Measurements from ENCODE around the gene NECTIN2.
A peak's percentile ranks its signal among the peaks of the same experiment; 100 is the strongest.
"Not testable (repeated sequence)": the region's sequence is repeated elsewhere in the genome, so short reads cannot be mapped to it uniquely, and the experiment has no call there.

The NECTIN2 gene

DNA sequence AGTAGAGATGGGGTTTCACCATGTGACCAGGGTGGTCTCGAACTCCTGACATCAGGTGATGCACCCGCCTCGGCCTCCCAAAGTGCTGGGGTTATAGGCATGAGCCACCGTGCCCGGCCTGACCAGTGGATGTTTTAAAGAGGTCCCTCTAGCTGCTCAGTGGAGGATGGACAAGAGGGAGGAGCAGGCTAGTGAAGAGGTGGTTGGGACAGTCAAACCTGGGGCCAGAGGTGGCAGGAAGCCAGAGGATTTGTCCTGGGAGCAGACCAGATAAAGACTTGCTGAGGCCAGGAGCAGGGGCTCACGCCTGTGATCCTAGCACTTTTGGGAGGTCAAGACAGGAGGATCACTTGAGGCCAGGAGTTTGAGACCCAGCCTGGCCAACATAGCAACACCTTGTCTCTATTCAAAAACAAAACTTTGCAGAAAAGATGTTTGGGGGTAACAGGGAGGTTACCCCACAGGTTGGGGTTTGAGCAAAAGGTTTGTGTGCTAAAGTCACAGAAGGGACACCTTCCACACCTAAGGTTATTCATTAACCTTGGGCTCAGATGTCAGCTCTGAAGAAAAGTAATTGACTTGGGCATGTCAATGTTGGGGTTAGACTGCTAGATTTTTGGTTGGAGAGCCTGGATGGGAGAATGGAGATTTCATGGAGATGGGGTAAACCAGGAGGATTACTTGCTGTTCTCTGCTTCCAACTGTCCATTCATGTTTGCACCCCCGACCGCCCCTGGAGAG lies 28.2 kb upstream of the NECTIN2 start:
- no peak for DNase-seq

DNA sequence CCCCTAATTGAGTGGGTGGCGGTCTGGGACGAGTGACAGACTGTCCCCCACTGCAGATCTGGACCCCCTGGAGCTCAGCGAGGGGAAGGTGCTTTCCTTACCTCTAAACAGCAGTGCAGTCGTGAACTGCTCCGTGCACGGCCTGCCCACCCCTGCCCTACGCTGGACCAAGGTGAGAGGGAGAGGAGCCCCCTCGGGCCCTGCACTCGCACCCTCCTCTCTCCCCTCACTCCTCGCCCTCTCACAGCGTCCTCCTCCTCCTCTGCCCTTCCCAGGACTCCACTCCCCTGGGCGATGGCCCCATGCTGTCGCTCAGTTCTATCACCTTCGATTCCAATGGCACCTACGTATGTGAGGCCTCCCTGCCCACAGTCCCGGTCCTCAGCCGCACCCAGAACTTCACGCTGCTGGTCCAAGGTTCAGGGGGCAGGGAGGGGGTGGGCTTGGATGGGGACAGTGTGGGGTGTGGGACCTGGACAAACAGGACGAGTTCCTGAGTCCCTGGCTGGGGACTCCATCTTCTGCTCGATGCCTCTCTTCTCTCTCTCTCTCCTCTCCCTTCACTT lies 27.5 kb upstream of the NECTIN2 start:
- DNase-seq = no peak

DNA sequence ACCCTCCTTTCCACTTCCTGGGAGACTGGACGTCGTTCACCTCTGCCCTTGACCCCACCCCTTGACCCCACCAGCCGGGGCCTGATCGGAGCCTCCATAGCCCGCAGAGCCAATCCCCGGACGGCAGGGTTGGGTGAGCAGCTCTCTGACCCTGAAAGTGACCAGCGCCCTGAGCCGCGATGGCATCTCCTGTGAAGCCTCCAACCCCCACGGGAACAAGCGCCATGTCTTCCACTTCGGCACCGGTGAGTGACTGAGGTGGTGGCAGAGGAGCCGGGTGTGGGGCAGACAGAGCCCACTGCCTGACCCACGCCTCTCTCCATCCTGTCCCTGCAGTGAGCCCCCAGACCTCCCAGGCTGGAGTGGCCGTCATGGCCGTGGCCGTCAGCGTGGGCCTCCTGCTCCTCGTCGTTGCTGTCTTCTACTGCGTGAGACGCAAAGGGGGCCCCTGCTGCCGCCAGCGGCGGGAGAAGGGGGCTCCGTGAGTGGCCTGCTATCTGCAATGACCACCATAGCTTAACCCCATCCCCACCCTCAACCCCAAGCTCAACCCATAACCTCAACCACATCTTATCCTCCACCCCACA lies 26.8 kb upstream of the NECTIN2 start:
- DNase-seq = no peak

DNA sequence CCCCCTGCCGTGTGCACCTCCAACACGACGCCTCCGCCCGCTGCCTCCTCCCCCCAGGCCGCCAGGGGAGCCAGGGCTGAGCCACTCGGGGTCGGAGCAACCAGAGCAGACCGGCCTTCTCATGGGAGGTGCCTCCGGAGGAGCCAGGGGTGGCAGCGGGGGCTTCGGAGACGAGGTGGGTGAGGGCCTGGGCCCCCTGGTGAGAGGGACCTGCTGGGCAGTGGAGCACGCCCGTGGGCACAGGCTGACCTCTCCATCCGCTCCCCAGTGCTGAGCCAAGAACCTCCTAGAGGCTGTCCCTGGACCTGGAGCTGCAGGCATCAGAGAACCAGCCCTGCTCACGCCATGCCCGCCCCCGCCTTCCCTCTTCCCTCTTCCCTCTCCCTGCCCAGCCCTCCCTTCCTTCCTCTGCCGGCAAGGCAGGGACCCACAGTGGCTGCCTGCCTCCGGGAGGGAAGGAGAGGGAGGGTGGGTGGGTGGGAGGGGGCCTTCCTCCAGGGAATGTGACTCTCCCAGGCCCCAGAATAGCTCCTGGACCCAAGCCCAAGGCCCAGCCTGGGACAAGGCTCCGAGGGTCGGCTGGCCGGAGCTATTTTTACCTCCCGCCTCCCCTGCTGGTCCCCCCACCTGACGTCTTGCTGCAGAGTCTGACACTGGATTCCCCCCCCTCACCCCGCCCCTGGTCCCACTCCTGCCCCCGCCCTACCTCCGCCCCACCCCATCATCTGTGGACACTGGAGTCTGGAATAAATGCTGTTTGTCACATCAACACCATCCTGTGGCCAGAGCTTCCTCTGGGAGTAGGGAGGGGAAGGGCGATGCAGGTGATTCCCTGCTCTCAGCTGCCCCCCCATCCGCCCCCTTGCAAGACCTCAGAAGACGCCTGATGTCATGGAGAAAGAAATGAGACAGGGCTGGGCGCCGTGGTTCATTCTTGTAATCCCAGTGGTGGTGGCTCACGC lies 25.2 kb upstream of the NECTIN2 start:
- peak; percentile 79 for DNase-seq

DNA sequence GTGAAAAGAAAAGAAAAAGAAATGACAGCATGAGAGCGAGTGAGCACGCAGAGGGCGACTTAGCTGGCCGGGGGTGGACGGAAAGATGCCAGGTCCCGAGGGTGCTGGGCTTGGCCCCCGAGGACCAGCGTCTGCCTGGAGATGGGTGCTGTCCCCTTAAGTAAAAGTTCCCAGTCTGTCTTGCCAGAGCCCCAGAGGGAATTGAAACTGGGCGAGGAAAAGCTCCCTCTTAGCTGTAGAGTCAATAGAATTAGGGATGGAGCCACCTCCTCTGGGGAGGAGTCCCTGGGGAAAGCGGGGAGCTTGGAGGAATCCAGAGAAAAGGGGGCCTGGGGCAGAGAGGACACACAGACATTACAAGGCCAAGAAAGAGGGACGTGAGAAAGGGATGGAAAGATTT lies 23.9 kb upstream of the NECTIN2 start:
- DNase-seq = no peak

DNA sequence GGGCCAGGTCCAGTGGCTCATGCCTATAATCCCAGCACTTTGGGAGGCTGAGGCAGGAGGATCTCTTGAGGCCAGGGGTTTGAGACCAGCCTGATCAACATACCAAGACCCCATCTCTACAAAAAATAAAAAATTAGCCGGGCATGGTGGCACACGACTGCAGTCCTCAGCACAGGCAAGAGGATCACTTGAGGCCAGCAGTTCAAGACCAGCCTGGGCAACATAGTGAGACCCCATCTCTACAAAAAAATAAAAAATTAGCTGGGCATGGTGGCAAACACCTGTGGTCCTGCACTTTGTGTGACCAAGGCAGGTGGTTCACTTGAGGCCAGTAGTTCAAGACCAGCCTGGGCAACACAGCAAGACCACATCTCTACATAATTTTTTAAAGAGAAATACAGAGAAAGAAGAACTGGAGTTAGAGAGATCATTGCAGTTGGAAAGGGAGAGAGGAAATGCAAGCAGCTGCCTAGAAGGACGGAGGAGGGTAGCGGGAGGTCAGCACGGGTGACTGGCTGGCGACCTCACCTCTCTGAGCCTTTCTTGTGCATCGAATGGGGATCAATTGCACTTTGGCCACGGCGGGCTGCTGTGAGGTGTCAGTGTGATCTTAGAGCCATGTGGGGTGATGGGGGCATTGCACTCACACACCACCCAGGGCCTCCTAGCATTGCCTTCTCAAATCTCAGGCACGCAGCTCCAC lies 23.3 kb upstream of the NECTIN2 start:
- DNase-seq = no peak

DNA sequence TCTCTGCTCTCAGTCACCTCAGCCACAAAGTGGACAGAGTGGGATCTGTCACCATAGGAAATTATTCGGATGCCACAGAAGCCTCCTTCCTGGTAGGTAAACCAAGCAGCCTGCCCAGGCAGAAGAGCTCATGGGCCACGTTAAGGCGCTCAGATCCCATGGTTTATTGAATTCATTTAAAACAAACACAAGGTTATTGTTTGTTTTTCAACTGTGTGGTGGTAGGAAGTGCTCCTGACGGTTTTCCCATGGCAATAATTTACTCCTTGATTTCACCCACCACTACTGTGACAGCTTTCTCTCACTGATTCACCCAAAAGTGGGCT lies 22.8 kb upstream of the NECTIN2 start:
- no peak for DNase-seq

DNA sequence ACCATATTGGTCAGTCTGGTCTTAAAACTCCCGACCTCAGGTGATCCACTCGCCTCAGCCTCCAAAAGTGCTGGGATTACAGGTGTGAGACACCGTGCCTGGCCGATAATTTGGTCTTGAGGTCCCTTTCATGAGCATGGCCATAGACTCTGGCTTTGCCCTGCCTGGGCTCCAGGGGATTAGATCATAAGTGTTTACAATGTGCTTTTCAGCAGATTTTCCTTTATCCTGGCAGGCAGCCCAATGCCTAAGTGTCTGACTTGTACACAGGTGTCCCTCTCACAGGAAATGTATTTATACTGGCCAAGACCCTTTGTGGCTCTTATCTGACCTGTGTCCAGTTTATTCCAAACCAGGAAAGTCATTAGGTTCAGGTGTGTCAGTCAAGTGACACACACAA lies 21.3 kb upstream of the NECTIN2 start:
- no peak for DNase-seq

DNA sequence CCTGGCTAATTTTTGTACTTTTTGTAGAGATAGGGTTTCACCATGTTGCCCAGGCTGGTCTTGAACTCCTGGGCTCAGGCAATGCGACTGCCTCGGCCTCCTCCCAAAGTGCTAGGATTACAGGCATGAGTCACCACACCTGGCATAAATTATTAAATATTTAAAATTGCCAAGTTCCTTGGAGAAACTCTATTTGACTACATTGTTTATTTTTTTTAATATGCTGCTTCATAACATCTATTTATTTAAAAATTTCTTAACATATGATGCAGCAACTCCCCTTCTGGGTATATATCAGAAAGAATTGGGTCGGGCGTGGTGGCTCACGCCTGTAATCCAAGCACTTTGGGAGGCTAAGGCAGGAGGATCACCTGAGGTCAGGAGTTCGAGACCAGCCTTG lies 13.2 kb upstream of the NECTIN2 start:
- DNase-seq = not testable (repeated sequence)

DNA sequence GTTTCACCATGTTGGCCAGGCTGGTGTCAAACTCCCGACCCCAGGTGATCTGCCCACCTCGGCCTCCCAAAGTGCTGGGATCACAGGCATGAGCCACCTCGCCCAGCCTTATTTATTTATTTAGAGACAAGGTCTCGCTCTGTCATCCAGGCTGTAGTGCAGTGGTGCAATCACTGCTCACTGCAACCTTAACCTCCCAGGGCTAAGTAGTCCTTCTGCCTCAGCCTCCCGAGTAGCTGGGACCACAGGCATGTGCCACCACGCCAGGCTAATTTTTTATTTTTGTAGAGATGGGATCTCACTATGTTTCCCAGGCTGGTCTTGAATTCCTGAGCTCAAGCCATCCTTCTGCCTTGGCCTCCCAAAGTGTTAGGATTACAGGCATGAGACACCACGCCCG lies 11.7 kb upstream of the NECTIN2 start:
- not testable (repeated sequence) for DNase-seq

DNA sequence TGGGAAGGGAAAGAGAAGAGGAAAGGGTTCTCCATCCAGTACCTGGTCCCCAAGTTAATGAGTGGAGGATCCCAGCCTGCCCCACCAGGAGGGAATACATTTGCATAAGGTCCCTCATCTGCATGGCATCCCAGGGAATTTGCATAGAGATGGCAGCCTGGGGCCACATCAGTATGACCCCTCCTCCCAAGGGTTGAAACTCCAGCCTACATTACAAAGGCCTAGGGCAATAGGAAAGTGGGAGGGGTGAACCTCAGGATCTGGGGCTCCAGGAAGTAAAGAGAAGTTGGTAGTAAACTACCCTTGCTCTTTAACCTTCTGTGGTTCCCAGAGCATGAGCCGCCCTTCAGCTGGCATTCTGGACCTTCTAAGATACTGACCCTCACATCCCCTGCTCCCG lies 6.8 kb upstream of the NECTIN2 start:
- no peak for DNase-seq

DNA sequence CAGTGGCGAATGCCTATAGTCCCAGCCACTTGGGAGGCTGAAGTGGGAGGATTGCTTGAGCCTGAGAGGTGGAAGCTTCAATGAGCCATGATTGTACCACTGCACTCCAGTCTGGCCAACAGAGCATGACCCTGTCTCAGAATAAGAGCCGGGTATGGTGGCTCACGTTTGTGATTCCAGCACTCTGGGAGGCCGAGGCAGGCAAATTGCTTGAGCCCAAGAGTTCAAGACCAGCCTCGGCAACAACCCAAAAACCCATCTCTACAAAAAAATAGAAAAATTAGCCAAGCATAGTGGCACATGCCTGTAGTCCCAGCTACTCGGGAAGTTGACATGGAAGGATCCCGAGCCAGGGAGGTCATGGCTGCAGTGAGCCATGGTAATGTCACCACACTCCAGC lies 5.3 kb upstream of the NECTIN2 start:
- DNase-seq = no peak

DNA sequence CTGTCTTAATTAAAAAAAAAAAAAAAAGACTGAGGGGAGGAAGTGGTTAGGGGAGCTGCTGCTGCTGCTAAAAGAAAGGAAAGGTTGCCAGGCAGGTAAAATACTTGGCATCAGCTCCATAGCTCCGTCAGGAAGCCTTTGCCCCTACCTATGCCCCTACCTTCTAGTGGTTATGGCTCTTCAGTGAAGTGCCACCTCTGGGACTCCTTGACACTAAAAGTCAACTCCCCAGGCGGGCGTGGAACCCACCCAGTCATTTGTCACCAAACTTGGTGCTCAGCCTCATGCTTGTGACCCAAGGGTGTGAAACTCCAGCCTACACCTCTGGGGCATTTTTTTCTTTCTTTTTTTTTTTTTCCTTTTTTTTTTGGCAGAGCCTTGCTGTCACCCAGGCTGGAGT lies 4.9 kb upstream of the NECTIN2 start:
- DNase-seq = no peak

DNA sequence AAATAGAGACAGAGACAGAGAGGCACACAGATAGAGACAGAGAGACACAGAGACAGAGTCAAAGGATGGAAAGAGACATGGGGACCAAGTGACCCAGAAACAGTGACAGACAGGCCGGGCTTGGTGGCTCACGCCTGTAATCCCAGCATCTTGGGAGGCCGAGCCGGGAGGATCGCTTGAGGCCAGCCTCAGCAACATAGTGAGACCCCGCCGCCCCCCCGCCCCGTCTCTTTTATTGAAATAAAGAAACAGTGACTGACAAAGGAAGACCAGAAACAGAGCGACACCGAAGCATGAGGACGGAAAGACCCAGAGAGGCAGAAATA lies 848 bp upstream of the NECTIN2 start:
- no peak for DNase-seq

DNA sequence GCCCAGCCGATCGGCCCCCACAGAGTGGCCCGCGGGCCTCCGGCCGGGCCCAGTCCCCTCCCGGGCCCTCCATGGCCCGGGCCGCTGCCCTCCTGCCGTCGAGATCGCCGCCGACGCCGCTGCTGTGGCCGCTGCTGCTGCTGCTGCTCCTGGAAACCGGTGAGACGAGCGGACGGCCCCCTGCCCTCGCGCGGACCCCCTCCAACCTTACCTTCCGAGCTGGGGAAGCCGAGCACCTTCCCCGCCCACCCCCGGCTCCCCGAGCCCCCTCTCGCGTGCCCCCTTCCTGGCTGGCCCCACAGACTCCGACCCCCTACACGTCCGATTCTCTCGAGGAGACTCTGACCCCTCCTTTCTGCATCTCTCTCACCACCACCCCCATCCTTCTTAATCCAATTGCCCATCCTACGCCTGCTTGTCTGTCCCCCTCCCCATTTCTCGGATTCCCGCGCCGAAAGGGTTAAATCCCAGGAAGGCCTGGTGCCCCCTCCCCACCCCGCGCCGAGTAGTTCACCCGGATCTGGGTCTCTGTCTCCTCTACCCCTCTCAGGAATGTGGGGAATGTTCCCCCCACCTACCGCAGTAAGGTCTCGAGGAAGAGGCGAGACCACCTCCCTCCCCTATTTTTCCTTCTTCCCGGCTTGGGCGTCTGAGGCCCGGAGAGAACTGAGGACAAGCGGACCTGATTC lies 502 bp downstream of the NECTIN2 start:
- DNase-seq = peak; percentile 71

DNA sequence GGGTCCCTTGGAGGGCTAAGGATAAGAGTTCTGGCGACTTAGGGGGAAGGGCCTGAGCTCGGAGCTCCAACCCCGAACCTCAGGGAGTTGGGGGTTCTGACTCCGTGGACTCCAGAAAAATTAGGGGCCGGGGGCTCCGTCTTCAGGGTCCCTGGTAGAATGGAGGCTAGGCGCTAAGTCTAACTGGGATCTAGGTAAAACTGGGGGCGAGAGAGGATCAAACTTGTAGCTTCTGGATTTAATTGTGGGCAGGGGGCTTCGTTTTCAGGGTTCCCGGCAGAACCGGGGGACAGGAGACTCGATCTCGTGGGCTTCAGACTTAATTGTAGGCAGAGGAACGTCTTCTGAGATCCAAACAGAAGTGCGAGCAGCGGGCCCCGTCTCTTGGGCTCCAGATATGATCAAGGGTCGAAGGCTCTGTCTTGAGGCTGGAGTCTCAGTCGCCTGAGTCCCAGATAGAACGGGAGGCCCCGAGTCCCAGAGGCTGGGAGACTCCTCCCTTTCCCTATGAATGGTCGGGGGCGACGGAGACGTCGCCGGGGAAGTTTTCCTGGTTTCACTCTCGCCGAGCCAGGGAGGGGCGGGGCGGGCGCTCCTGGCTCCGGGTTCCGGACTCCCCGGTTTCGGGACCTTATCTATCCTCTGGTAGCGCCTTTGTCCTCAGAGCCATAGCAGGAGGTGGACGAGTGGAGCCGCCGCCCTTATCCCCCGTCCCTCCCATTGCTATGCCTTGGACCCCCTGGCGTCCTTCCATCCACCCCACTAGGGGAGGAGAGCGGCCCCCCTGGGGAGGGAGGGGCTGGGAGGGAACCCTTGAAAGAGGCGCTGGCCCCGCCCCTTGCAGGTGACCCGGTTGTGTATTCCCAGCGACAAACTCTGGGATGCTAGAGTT lies 1.3 kb downstream of the NECTIN2 start:
- DNase-seq = peak; percentile 80

DNA sequence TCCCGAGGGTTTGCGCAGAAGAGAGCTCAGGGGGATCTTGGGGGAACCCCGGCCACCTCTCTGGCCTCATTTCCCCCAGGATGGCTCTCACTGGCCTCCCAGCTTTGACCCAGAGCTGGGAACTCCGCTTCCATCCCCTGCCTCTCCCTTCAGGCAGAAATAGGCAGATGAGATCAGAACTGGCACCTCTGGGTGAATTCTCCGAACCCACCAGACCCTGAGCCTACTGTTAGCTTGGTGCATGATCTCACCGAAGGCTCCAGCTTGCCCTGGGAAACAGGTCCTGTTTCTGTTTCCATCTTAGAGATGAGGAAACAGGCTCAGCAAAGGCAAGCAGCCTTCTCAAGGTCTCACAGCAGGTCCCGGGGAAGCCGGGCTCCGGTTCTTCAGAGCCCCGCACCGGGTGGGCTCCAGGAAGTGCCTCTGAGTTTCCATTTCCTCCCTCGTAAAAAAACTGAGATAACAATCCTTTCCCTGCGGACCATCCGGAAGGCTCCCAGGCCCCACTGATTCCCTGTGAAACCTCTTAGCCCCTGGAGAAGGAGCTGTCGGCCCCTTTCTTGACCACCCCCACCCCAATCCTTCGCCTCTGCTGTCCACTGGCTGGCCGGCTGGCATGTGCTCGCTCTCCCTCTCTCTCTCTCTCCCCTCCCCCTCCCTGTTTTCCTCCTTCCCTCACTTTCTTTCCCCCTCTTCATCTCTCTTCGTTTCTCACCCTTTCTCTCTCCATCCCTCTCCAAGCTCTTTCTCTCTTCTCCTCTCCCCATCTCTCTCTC lies 2.1 kb downstream of the NECTIN2 start:
- peak; percentile 58 for DNase-seq

DNA sequence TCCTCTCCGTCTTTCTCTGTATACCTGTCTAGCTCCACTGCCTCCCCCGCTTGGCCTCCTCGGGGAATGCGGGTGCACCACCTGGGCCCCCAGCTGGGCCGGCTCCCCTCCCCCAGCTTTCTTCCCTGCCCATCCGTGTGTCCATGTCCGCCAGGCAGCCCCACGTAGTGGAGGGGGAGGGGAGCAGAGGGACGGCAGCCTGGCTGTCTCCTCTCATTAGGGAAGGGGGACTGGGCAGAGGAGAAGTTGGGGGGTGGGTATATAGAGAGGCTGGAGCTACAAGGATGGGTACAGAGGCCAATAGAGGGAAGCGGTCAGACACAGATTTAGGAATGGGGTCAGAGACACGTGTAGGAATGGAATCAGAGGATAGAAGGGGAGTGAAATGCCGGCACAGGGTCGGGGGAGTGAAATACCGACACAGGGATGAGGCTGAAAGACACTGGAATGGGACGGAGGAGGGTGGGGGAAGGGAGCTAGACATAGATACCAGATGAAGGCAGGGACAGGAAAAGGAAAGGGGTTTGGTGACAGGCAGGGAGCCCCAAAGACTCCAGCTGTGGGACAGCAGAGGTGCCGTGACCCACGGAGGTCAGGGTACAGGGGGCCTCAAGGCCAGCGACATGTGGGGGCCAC lies 2.8 kb downstream of the NECTIN2 start:
- peak; percentile 44 for DNase-seq

DNA sequence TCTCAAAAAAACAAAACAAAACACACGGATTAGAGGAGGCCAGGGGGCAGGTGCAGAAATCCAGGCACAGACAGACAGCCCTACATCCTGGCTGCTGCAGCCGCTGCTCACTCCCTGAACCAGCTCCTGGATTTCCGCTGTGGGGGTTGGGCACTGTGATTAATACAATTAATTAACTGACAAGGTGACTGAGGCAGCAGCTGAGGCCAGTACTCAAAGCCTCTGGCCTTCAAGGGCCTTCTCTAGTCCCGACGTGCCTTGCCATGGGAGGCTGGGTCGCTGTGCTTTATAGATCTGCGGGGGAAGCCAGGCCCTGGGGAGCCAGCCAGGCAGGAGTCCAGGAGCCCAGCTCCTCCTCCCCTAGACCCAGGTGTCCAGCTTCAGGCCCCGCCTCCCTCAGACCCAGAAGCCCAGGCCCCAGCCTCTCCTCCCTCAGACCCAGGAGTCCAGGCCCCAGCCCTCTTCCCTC lies 4.6 kb downstream of the NECTIN2 start:
- DNase-seq = peak; percentile 33

DNA sequence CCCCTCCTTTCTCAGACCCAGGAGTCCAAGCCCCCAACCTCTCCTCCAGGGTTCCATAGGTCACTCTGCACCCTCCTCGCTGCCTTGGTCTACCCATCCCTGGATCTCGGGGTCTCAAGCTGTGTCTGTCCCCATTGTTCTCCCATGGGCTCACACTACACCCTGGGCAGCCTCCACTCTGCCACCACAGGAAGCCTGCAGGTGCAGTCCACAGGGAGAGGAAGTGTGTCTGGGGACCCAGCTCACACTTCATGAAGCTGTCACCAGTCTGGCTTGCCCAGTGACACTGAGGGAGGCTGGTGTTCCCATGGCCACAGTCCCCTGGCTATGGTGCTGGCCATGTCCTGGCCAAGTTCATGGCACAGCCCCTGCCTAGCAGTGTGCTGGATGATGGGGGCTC lies 5.3 kb downstream of the NECTIN2 start:
- no peak for DNase-seq
